ENCODE data around the gene HELZ. TPM values are rescaled to one million over a fixed set of nuclear protein-coding genes. Genes with fewer than 3 reads are reported as not detected.

HELZ gene
- total RNA-seq, 1 experiment from 2014 or later, result 40.5 TPM

DNA sequence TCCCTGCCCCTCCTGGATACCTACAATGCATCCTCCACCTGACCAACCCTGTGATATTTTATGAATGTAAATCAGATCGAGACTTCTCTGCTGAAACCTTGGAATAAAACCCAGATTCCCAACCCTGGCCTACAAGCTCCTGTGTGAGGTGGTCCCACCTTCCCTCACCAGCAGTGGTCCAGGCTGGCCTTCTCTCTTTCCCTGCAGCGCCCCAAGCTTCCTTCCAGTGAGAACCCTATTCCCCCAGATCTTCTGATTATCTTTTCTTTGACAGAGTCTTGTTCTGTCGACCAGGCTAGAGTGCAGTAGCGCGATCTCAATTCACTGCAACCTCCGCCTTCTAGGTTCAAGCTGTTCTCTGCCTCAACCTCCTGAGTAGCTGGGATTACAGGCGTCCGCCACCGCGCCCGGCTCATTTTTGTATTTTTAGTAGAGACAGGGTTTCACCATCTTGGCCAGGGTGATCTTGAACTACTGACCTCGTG lies 2.5 kb upstream of the HELZ start:
- ChIA-PET RAD21 (ENCODE audit: low non-redundant PET in 1 of 2, low total read pairs in 2 of 2, uncharacterized antibody in 2 of 2, unreplicated experiment in 2 of 2) (no interaction called here), CTCF (no interaction called here), POLR2A (no interaction called here)
- H3K79me2 ChIP-seq (ENCODE audit: insufficient read depth, low read length), result peaks cover 22% of the 10 kb centered on the region
- 0 out of 2 replicates have a peak overlapping the region, but pooled peaks have one; percentile 69 for H3K27ac ChIP-seq (ENCODE audit: low read depth, low read length)
- H3K9me3 ChIP-seq (ENCODE audit: control insufficient read depth in 1 of 2, insufficient read depth in 1 of 2, low read depth in 1 of 2, low read length in 2 of 2), result no peaks in the 10 kb centered on the region
- H3K4me3 ChIP-seq (replicated peaks in 1 of 2; ENCODE audit: low read depth in 1 of 2, low read length in 2 of 2), result no peak overlapping the region
- peak overlapping the region; percentile 89; the same call in 1 of the 2 replicates for H3K4me2 ChIP-seq (ENCODE audit: low read length)
- H3K27me3 ChIP-seq (ENCODE audit: insufficient read depth, low read length), result no peaks in the 10 kb centered on the region
- H2AFZ ChIP-seq (ENCODE audit: low read depth, low read length, poor library complexity, severe bottlenecking), result no peak overlapping the region
- H3K9me2 ChIP-seq (ENCODE audit: insufficient read depth), result no peaks in the 10 kb centered on the region
- BruUV-seq (replicated peaks), result no TSS peak
- no peak overlapping the region for H3K9ac ChIP-seq (ENCODE audit: low read length)
- H3K36me3 ChIP-seq (ENCODE audit: control insufficient read depth in 1 of 2, insufficient read depth in 2 of 2, low read length in 2 of 2), result no peaks in the 10 kb centered on the region
- peaks cover 17 to 29% of the 10 kb centered on the region in 2 experiments for H3K4me1 ChIP-seq (ENCODE audit: control insufficient read depth in 1 of 2, insufficient read depth in 2 of 2, low read length in 2 of 2)
- H4K20me1 ChIP-seq (ENCODE audit: insufficient read depth), result no peaks in the 10 kb centered on the region
- intact Hi-C loops (cut with micrococcal nuclease), result no loop called here
- no peak for ATAC-seq
- DNase-seq (ENCODE audit: low read depth, low spot score), result no peak
- TF ChIP-seq, protein P1, sequence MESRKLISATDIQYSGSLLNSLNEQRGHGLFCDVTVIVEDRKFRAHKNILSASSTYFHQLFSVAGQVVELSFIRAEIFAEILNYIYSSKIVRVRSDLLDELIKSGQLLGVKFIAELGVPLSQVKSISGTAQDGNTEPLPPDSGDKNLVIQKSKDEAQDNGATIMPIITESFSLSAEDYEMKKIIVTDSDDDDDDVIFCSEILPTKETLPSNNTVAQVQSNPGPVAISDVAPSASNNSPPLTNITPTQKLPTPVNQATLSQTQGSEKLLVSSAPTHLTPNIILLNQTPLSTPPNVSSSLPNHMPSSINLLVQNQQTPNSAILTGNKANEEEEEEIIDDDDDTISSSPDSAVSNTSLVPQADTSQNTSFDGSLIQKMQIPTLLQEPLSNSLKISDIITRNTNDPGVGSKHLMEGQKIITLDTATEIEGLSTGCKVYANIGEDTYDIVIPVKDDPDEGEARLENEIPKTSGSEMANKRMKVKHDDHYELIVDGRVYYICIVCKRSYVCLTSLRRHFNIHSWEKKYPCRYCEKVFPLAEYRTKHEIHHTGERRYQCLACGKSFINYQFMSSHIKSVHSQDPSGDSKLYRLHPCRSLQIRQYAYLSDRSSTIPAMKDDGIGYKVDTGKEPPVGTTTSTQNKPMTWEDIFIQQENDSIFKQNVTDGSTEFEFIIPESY (IDR thresholded peaks at IDR 0.05; ENCODE audit: extremely low read depth, insufficient replicate concordance, low read length), result no peak
- TF ChIP-seq EZH2 (IDR thresholded peaks at IDR 0.05) (no peak), ZNF274 (IDR thresholded peaks at IDR 0.05; ENCODE audit: low read depth, low read length) (no peak)
- TF ChIP-seq, protein P2, sequence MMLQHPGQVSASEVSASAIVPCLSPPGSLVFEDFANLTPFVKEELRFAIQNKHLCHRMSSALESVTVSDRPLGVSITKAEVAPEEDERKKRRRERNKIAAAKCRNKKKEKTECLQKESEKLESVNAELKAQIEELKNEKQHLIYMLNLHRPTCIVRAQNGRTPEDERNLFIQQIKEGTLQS (IDR thresholded peaks at IDR 0.05), result no peak
- TF ChIP-seq, protein P3, sequence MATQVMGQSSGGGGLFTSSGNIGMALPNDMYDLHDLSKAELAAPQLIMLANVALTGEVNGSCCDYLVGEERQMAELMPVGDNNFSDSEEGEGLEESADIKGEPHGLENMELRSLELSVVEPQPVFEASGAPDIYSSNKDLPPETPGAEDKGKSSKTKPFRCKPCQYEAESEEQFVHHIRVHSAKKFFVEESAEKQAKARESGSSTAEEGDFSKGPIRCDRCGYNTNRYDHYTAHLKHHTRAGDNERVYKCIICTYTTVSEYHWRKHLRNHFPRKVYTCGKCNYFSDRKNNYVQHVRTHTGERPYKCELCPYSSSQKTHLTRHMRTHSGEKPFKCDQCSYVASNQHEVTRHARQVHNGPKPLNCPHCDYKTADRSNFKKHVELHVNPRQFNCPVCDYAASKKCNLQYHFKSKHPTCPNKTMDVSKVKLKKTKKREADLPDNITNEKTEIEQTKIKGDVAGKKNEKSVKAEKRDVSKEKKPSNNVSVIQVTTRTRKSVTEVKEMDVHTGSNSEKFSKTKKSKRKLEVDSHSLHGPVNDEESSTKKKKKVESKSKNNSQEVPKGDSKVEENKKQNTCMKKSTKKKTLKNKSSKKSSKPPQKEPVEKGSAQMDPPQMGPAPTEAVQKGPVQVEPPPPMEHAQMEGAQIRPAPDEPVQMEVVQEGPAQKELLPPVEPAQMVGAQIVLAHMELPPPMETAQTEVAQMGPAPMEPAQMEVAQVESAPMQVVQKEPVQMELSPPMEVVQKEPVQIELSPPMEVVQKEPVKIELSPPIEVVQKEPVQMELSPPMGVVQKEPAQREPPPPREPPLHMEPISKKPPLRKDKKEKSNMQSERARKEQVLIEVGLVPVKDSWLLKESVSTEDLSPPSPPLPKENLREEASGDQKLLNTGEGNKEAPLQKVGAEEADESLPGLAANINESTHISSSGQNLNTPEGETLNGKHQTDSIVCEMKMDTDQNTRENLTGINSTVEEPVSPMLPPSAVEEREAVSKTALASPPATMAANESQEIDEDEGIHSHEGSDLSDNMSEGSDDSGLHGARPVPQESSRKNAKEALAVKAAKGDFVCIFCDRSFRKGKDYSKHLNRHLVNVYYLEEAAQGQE (IDR thresholded peaks at IDR 0.05; ENCODE audit: low read depth), result no peak
- TF ChIP-seq, protein P4, sequence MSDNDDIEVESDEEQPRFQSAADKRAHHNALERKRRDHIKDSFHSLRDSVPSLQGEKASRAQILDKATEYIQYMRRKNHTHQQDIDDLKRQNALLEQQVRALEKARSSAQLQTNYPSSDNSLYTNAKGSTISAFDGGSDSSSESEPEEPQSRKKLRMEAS (IDR thresholded peaks at IDR 0.05), result no peak
